ENCODE measurements around the gene LSS. TPM values are rescaled to one million over a fixed set of nuclear protein-coding genes. Genes with fewer than 3 reads are reported as not detected.

The LSS gene
- total and polyA plus RNA-seq, 2 donors from 2014 or later: 15.8 to 24.6 TPM

DNA sequence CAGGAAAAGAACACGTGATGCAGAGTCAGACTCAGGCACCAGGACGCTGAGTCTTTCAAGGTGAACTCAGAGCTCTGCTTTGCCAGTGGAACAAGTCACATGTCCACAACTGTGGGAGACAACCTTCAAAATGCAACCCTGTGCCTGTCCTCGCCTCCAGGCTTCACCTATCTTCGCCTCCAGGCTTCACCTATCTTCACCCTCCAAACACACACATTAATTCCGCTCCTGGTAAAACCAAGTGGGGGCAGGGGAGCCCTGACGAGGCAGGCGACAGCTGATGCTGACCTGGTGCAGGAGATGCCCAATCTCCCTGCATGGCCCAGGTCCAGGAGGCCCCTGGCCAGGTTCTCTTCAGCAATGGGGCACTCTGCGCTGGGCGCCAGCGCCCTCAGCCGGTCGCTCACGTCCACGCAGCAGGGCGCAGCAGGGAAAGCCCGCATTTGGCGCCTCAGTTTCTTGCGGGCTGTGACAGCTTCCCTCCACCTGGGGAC, 28.0 kb upstream of the LSS start:
- H3K36me3 ChIP-seq (ENCODE audit: control insufficient read depth in 2 of 3, insufficient read depth in 3 of 3, low read length in 3 of 3): peaks cover 18 to 68% (median 52%) of the 10 kb centered on the region in 3 donors
- no peaks in the 10 kb centered on the region for H3K9me3 ChIP-seq (ENCODE audit: control insufficient read depth in 2 of 3, insufficient read depth in 1 of 3, low read length in 3 of 3)
- H3K4me1 ChIP-seq (ENCODE audit: control insufficient read depth in 2 of 3, insufficient read depth in 2 of 3, low read depth in 1 of 3, low read length in 3 of 3): no peaks in the 10 kb centered on the region
- H3K27me3 ChIP-seq (ENCODE audit: control insufficient read depth, insufficient read depth, low read length): no peaks in the 10 kb centered on the region
- TF ChIP-seq, protein P1, sequence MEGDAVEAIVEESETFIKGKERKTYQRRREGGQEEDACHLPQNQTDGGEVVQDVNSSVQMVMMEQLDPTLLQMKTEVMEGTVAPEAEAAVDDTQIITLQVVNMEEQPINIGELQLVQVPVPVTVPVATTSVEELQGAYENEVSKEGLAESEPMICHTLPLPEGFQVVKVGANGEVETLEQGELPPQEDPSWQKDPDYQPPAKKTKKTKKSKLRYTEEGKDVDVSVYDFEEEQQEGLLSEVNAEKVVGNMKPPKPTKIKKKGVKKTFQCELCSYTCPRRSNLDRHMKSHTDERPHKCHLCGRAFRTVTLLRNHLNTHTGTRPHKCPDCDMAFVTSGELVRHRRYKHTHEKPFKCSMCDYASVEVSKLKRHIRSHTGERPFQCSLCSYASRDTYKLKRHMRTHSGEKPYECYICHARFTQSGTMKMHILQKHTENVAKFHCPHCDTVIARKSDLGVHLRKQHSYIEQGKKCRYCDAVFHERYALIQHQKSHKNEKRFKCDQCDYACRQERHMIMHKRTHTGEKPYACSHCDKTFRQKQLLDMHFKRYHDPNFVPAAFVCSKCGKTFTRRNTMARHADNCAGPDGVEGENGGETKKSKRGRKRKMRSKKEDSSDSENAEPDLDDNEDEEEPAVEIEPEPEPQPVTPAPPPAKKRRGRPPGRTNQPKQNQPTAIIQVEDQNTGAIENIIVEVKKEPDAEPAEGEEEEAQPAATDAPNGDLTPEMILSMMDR (IDR thresholded peaks at IDR 0.05; ENCODE audit: borderline replicate concordance, extremely low read depth, insufficient read depth): no peak
- no peak overlapping the region for H3K9ac ChIP-seq (ENCODE audit: low read length in 3 of 3)
- H3K4me3 ChIP-seq (ENCODE audit: low read length in 3 of 3): no peak overlapping the region
- no peak for FAIRE-seq
- no peak for DNase-seq
- no peak overlapping the region for H3K27ac ChIP-seq (ENCODE audit: low read depth in 2 of 2, low read length in 2 of 2)
- intact Hi-C loops (cut with DNase I): no loop called here

DNA sequence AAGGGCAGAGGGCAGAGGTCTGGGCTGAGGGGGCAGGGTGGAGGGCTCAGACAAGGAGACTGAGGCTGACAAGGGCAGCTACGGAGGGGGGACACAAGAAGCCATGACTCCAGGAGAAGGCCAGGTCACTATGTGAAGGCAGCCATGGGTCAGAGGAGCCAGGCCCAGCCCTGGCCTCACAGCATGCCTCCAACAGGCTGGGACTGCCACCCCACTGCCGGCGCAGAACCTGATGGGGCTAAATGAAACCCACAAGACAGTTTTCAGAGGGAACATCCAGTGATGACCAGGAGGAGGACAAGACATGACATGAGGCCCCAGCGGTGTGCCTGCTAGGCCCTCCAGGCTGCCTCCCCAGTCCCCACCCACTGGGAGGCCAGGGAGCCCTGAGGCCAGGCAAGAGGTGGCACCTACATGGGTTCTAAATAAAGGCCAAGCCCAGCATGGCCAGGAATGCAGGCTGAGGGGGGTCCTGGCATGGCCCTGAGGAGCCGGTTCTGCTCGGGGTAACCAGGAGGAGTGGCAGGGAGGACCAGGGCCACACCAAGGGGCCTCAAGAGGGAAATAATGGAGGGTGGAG, 27.3 kb upstream of the LSS start:
- Histone ChIP-seq H3K9ac (ENCODE audit: low read length in 3 of 3) (no peak overlapping the region), H3K36me3 (ENCODE audit: control insufficient read depth in 2 of 3, insufficient read depth in 3 of 3, low read length in 3 of 3) (peaks cover 17 to 68% (median 52%) of the 10 kb centered on the region in 3 donors), H3K27ac (ENCODE audit: low read depth in 2 of 2, low read length in 2 of 2) (no peak overlapping the region), H3K27me3 (ENCODE audit: control insufficient read depth, insufficient read depth, low read length) (no peaks in the 10 kb centered on the region), H3K4me1 (ENCODE audit: control insufficient read depth in 2 of 3, insufficient read depth in 2 of 3, low read depth in 1 of 3, low read length in 3 of 3) (no peaks in the 10 kb centered on the region), H3K4me3 (ENCODE audit: low read length in 3 of 3) (no peak overlapping the region), H3K9me3 (ENCODE audit: control insufficient read depth in 2 of 3, insufficient read depth in 1 of 3, low read length in 3 of 3) (no peaks in the 10 kb centered on the region)
- TF ChIP-seq, protein P1 (IDR thresholded peaks at IDR 0.05; ENCODE audit: borderline replicate concordance, extremely low read depth, insufficient read depth): no peak
- FAIRE-seq (no peak), DNase-seq (no peak)
- intact Hi-C loops (cut with DNase I): no loop called here

DNA sequence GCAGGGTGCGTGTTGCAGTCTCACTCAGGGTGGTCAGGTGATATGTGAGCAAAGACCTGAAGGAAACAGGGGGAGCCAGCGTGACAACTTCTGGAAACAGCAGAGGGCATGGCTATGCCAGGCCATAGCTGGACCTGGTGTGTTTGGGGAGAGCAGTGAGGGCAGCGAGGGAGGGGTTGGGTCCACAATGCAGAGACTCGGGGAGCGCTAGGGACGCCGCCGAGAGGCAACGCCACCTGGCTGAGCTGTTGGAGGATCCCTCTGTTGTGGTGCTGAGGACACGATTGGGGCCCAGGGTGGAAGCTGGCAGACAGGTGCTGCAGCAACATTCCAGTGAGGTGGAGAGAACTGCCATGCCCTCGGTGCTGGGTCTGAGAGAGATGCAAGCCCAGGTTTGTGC, 26.6 kb upstream of the LSS start:
- no peak overlapping the region for H3K27ac ChIP-seq (ENCODE audit: low read depth in 2 of 2, low read length in 2 of 2)
- TF ChIP-seq, protein P1 (IDR thresholded peaks at IDR 0.05; ENCODE audit: borderline replicate concordance, extremely low read depth, insufficient read depth): no peak
- peaks cover 21 to 69% (median 52%) of the 10 kb centered on the region in 3 donors for H3K36me3 ChIP-seq (ENCODE audit: control insufficient read depth in 2 of 3, insufficient read depth in 3 of 3, low read length in 3 of 3)
- no peaks in the 10 kb centered on the region for H3K4me1 ChIP-seq (ENCODE audit: control insufficient read depth in 2 of 3, insufficient read depth in 2 of 3, low read depth in 1 of 3, low read length in 3 of 3)
- intact Hi-C loops (cut with DNase I): no loop called here
- H3K9ac ChIP-seq (ENCODE audit: low read length in 3 of 3): no peak overlapping the region
- no peak overlapping the region for H3K4me3 ChIP-seq (ENCODE audit: low read length in 3 of 3)
- no peaks in the 10 kb centered on the region for H3K9me3 ChIP-seq (ENCODE audit: control insufficient read depth in 2 of 3, insufficient read depth in 1 of 3, low read length in 3 of 3)
- DNase-seq: no peak
- FAIRE-seq: no peak
- no peaks in the 10 kb centered on the region for H3K27me3 ChIP-seq (ENCODE audit: control insufficient read depth, insufficient read depth, low read length)

Measured in kidney (tissue), 14 donors.